ENCODE data around the gene APOBEC3F.

The APOBEC3F gene

DNA sequence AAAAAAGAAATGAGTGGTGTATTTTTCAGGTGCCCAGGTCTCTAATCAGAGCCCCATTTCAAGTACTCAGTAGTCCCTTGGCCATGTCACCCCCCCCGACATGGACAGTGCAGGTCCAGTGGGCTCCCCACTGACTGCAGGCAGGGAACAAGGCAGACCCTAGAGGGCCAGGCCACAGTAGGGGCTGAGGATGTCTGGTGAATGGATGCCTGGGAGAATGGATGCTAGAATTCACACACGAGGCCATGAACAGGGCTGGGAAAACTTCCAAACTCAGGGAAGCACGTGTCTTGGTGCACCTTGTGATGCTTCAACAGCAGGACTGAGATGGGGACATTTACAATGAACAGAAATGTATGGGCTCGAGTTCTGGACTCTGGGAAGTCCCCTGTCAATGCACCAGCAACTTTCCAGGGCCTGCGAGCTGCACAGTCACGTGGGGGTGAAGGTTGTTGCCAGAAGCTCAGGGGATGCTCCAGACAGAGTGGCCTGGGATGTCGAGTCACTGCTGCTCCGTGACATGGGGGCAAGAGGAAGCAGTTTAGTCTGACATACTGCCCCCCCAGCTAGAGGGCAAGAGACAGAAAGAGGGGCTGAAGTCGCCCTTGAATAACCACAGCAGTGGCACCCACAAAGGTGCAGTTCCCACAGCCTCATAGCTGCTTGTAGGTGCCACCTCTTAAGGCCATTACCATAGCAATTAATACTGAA lies 39.5 kb downstream of the APOBEC3F start:
- no peak for TF ChIP-seq EZH2 (IDR thresholded peaks at IDR 0.05; ENCODE audit: borderline replicate concordance, low read length)
- TF ChIP-seq, protein P1, sequence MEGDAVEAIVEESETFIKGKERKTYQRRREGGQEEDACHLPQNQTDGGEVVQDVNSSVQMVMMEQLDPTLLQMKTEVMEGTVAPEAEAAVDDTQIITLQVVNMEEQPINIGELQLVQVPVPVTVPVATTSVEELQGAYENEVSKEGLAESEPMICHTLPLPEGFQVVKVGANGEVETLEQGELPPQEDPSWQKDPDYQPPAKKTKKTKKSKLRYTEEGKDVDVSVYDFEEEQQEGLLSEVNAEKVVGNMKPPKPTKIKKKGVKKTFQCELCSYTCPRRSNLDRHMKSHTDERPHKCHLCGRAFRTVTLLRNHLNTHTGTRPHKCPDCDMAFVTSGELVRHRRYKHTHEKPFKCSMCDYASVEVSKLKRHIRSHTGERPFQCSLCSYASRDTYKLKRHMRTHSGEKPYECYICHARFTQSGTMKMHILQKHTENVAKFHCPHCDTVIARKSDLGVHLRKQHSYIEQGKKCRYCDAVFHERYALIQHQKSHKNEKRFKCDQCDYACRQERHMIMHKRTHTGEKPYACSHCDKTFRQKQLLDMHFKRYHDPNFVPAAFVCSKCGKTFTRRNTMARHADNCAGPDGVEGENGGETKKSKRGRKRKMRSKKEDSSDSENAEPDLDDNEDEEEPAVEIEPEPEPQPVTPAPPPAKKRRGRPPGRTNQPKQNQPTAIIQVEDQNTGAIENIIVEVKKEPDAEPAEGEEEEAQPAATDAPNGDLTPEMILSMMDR (IDR thresholded peaks at IDR 0.05; ENCODE audit: low read length), result no peak
- H4K20me1 ChIP-seq (ENCODE audit: insufficient read depth, low read length), result no peaks in the 10 kb centered on the region
- no peaks in the 10 kb centered on the region for H3K79me2 ChIP-seq (ENCODE audit: insufficient read depth, low read length)
- H2AFZ ChIP-seq (ENCODE audit: low read length), result no peak overlapping the region
- no peak overlapping the region for H3K4me2 ChIP-seq (ENCODE audit: low read length)
- peaks cover 4% of the 10 kb centered on the region; the same call in 1 of the 2 replicates for H3K27me3 ChIP-seq (ENCODE audit: insufficient read depth, low read length)
- H3K9ac ChIP-seq (ENCODE audit: low read length), result no peak overlapping the region
- no peaks in the 10 kb centered on the region for H3K9me2 ChIP-seq (ENCODE audit: low read depth, low read length)
- no peaks in the 10 kb centered on the region for H3K9me3 ChIP-seq (ENCODE audit: low read length)
- no peak overlapping the region for H3K4me3 ChIP-seq (ENCODE audit: low read depth, low read length, poor library complexity, severe bottlenecking)
- no peaks in the 10 kb centered on the region for H3F3A ChIP-seq (ENCODE audit: insufficient read depth, low read length)
- H3K36me3 ChIP-seq (ENCODE audit: insufficient read depth, low read length), result no peaks in the 10 kb centered on the region
- H3K4me1 ChIP-seq (ENCODE audit: insufficient read depth, low read length, severe bottlenecking), result no peaks in the 10 kb centered on the region
- H3K27ac ChIP-seq (ENCODE audit: low read depth, low read length, poor library complexity, severe bottlenecking), result no peak overlapping the region

- no peaks in the 10 kb centered on the region for H3K36me3 ChIP-seq (ENCODE audit: insufficient read depth, low read length)
- no peak overlapping the region for H3K4me3 ChIP-seq (ENCODE audit: low read depth, low read length, poor library complexity, severe bottlenecking)
- peaks cover 4% of the 10 kb centered on the region; the same call in 1 of the 2 replicates for H3K27me3 ChIP-seq (ENCODE audit: insufficient read depth, low read length)
- no peak overlapping the region for H3K27ac ChIP-seq (ENCODE audit: low read depth, low read length, poor library complexity, severe bottlenecking)
- no peaks in the 10 kb centered on the region for H3K9me2 ChIP-seq (ENCODE audit: low read depth, low read length)
- no peak overlapping the region for H2AFZ ChIP-seq (ENCODE audit: low read length)
- no peaks in the 10 kb centered on the region for H4K20me1 ChIP-seq (ENCODE audit: insufficient read depth, low read length)
- no peaks in the 10 kb centered on the region for H3F3A ChIP-seq (ENCODE audit: insufficient read depth, low read length)
- no peaks in the 10 kb centered on the region for H3K9me3 ChIP-seq (ENCODE audit: low read length)
- TF ChIP-seq, protein P1 (IDR thresholded peaks at IDR 0.05; ENCODE audit: low read length), result no peak
- no peak for TF ChIP-seq EZH2 (IDR thresholded peaks at IDR 0.05; ENCODE audit: borderline replicate concordance, low read length)
- no peaks in the 10 kb centered on the region for H3K79me2 ChIP-seq (ENCODE audit: insufficient read depth, low read length)
- H3K4me2 ChIP-seq (ENCODE audit: low read length), result no peak overlapping the region
- H3K9ac ChIP-seq (ENCODE audit: low read length), result no peak overlapping the region
- H3K4me1 ChIP-seq (ENCODE audit: insufficient read depth, low read length, severe bottlenecking), result no peaks in the 10 kb centered on the region
These were observed 40.4 kb downstream of the APOBEC3F start for GRCh38 chr22:39081016-39081415.

DNA sequence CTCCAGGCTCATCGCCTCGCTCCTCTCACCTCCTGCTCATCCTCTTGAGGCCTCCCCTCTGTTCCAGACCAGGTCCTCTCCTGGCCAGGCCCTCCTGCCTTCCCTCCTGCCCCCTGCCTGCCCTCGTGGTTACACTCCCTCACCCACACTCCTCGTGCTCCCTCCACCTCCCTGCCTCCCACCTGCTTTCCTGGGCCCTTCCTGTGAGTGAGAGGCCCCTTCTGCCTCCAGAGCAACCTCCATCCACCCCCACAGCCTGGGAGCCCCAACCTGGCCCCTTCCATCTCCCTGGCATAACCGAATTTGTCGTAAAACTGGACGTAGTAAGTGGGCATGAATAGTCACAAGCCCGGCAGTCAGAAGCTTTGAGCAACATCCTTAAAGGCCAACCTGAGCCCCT lies 40.9 kb downstream of the APOBEC3F start:
- no peaks in the 10 kb centered on the region for H3F3A ChIP-seq (ENCODE audit: insufficient read depth, low read length)
- no peaks in the 10 kb centered on the region for H3K9me2 ChIP-seq (ENCODE audit: low read depth, low read length)
- H3K27ac ChIP-seq (ENCODE audit: low read depth, low read length, poor library complexity, severe bottlenecking), result no peak overlapping the region
- no peak overlapping the region for H3K9ac ChIP-seq (ENCODE audit: low read length)
- H2AFZ ChIP-seq (ENCODE audit: low read length), result no peak overlapping the region
- H3K4me3 ChIP-seq (ENCODE audit: low read depth, low read length, poor library complexity, severe bottlenecking), result no peak overlapping the region
- H3K4me1 ChIP-seq (ENCODE audit: insufficient read depth, low read length, severe bottlenecking), result no peaks in the 10 kb centered on the region
- H3K27me3 ChIP-seq (ENCODE audit: insufficient read depth, low read length), result peaks cover 4% of the 10 kb centered on the region; the same call in 1 of the 2 replicates
- no peak overlapping the region for H3K4me2 ChIP-seq (ENCODE audit: low read length)
- TF ChIP-seq EZH2 (IDR thresholded peaks at IDR 0.05; ENCODE audit: borderline replicate concordance, low read length), result no peak
- TF ChIP-seq, protein P1 (IDR thresholded peaks at IDR 0.05; ENCODE audit: low read length), result no peak
- no peaks in the 10 kb centered on the region for H3K9me3 ChIP-seq (ENCODE audit: low read length)
- H3K36me3 ChIP-seq (ENCODE audit: insufficient read depth, low read length), result no peaks in the 10 kb centered on the region
- H4K20me1 ChIP-seq (ENCODE audit: insufficient read depth, low read length), result no peaks in the 10 kb centered on the region
- no peaks in the 10 kb centered on the region for H3K79me2 ChIP-seq (ENCODE audit: insufficient read depth, low read length)
